ENCODE results near the gene AKR1C2.
"Not testable (repeated sequence)": the region's sequence is repeated elsewhere in the genome, so short reads cannot be mapped to it uniquely, and the experiment has no call there.

- TF ChIP-seq ZNF629 (tag by site-specific recombination; IDR thresholded peaks at IDR 0.05); ZNF658 (tag by site-specific recombination; IDR thresholded peaks at IDR 0.05); ZNF18 (tag by site-specific recombination; IDR thresholded peaks at IDR 0.05); ZFHX2 (tag by site-specific recombination; conservative IDR thresholded peaks at IDR 0.05); ZNF548 (tag by site-specific recombination; IDR thresholded peaks at IDR 0.05); ZNF701 (tag by site-specific recombination; IDR thresholded peaks at IDR 0.05); ZNF223 (tag by site-specific recombination; IDR thresholded peaks at IDR 0.05): not testable (repeated sequence)
These were observed 30.4 kb downstream of the AKR1C2 start for GRCh38 chr10:4973294-4973693.
